HCT116 (cell line): Measurements from ENCODE around the gene ZNF653.

ENCODE experiments used
- ATF3 ChIP-seq: IDR thresholded peaks from 2 replicates; pipeline ENCODE4 v1.6.1; 2012
- CTCF ChIP-seq, 3 experiments: fragments of 200-600 bp in 1 of 3; sonication (generic) in 1 of 3; IDR thresholded peaks in 2 of 3; conservative IDR thresholded peaks in 1 of 3; 2 replicates each; pipeline ENCODE4 v1.5.1; 2012 to 2017; ENCODE audit warnings: low read depth in 2 of 3, low read length in 2 of 3, antibody characterized with exemption in 1 of 3, borderline replicate concordance in 1 of 3, control low read depth in 1 of 3, mild to moderate bottlenecking in 1 of 3, mixed read lengths in 1 of 3, mixed run types in 1 of 3, moderate library complexity in 1 of 3; ENCODE audit not compliant: insufficient read depth in 1 of 3
- EGR1 ChIP-seq: IDR thresholded peaks from 2 replicates; pipeline ENCODE4 v1.6.1; 2012; ENCODE audit warnings: low read depth
- EZH2 ChIP-seq: fragments of 200-600 bp; sonication (generic); IDR thresholded peaks from 2 replicates; pipeline ENCODE4 v1.6.1; 2017; ENCODE audit warnings: antibody characterized with exemption, mixed run types
- POLR2A ChIP-seq: IDR thresholded peaks from 2 replicates; pipeline ENCODE4 v1.7.0; 2011; ENCODE audit warnings: borderline replicate concordance; ENCODE audit not compliant: insufficient read depth, insufficient read length; ENCODE audit errors: extremely low read depth
- POLR2AphosphoS5 ChIP-seq: IDR thresholded peaks from 2 replicates; pipeline ENCODE4 v1.6.1; 2011; ENCODE audit warnings: mild to moderate bottlenecking, low read depth, low read length, moderate library complexity
- REST ChIP-seq: IDR thresholded peaks from 2 replicates; pipeline ENCODE4 v1.6.1; 2012; ENCODE audit warnings: low read depth
- SRF ChIP-seq: IDR thresholded peaks from 2 replicates; pipeline ENCODE4 v1.6.1; 2012; ENCODE audit warnings: low read depth
- TCF7L2 ChIP-seq: IDR thresholded peaks from 2 replicates; pipeline ENCODE4 v1.7.0; 2011; ENCODE audit warnings: borderline replicate concordance, inconsistent platforms; ENCODE audit not compliant: insufficient read depth, insufficient read length; ENCODE audit errors: extremely low read depth
- YY1 ChIP-seq: IDR thresholded peaks from 2 replicates; pipeline ENCODE4 v1.6.1; 2011; ENCODE audit warnings: low read length, low read depth, moderate library complexity, mild to moderate bottlenecking; ENCODE audit not compliant: insufficient replicate concordance; ENCODE audit errors: extremely low read depth
- ZBTB33 ChIP-seq: IDR thresholded peaks from 2 replicates; pipeline ENCODE4 v1.6.1; 2011; ENCODE audit warnings: mild to moderate bottlenecking, low read length, moderate library complexity; ENCODE audit not compliant: insufficient replicate concordance; ENCODE audit errors: extremely low read depth
- ZFX ChIP-seq: fragments of 450-650 bp; IDR thresholded peaks from 2 replicates; pipeline ENCODE4 v1.6.1; 2017
- ZNF274 ChIP-seq: fragments of 200-500 bp; sonication (Bioruptor generic); IDR thresholded peaks from 2 replicates; pipeline ENCODE4 v1.6.1; 2014; ENCODE audit warnings: mild to moderate bottlenecking, low read depth, low read length, inconsistent platforms

GRCh38 chr19:11434703-11435056 lies 71.0 kb downstream of the ZNF653 start:
- TF ChIP-seq POLR2A (no peak), CTCF (IDR thresholded peaks at IDR 0.05 in 2 of 3, conservative IDR thresholded peaks at IDR 0.05 in 1 of 3; ENCODE audit: borderline replicate concordance in 1 of 3, insufficient read depth in 1 of 3, low read depth in 2 of 3, low read length in 2 of 3) (no peak), ZNF274 (no peak), YY1 (no peak), EZH2 (no peak), SRF (no peak), REST (no peak), ZBTB33 (no peak), POLR2AphosphoS5 (no peak), ATF3 (no peak), EGR1 (no peak), ZFX (no peak), TCF7L2 (no peak)
